ENCODE data around the gene GIGYF2.

- TF ChIP-seq, protein P1, sequence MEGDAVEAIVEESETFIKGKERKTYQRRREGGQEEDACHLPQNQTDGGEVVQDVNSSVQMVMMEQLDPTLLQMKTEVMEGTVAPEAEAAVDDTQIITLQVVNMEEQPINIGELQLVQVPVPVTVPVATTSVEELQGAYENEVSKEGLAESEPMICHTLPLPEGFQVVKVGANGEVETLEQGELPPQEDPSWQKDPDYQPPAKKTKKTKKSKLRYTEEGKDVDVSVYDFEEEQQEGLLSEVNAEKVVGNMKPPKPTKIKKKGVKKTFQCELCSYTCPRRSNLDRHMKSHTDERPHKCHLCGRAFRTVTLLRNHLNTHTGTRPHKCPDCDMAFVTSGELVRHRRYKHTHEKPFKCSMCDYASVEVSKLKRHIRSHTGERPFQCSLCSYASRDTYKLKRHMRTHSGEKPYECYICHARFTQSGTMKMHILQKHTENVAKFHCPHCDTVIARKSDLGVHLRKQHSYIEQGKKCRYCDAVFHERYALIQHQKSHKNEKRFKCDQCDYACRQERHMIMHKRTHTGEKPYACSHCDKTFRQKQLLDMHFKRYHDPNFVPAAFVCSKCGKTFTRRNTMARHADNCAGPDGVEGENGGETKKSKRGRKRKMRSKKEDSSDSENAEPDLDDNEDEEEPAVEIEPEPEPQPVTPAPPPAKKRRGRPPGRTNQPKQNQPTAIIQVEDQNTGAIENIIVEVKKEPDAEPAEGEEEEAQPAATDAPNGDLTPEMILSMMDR (conservative IDR thresholded peaks at IDR 0.05 in 1 of 2, IDR thresholded peaks at IDR 0.05 in 1 of 2; ENCODE audit: extremely low read depth in 1 of 2, insufficient read depth in 1 of 2, low read depth in 1 of 2, low read length in 2 of 2), result no peak
- TF ChIP-seq EZH2 (IDR thresholded peaks at IDR 0.05; ENCODE audit: borderline replicate concordance, low read length), result no peak
Observed at GRCh38 chr2:232908695-232909094, 211.6 kb downstream of the GIGYF2 start.
